OCI-LY3 (cell line): ENCODE data around the gene ATG101.

Source experiments
- H2AFZ ChIP-seq: fragments of 200-600, 300-600 bp; shearing (Covaris generic); 2 replicates; pipeline ENCODE4 v1.6.0; 2014; ENCODE audit warnings: antibody characterized with exemption, low read depth, low read length
- H3K27ac ChIP-seq: fragments of 200-600, 300-600 bp; sonication (generic); 2 replicates; pipeline ENCODE4 v1.5.1; 2014; ENCODE audit warnings: mild to moderate bottlenecking, low read length, moderate library complexity, mixed read lengths
- H3K27me3 ChIP-seq: fragments of 200-600, 300-600 bp; sonication (generic); 2 replicates; pipeline ENCODE4 v1.6.1; 2014; ENCODE audit warnings: low read depth, low read length, mixed read lengths
- H3K36me3 ChIP-seq: fragments of 200-600, 300-600 bp; sonication (generic); replicated peaks from 2 replicates; pipeline ENCODE3; 2014; ENCODE audit warnings: low read depth, low read length, mixed read lengths
- H3K4me1 ChIP-seq: fragments of 300-600, 200-600 bp; sonication (generic); 2 replicates; pipeline ENCODE4 v1.6.1; 2014; ENCODE audit warnings: low read length, mixed read lengths
- H3K4me2 ChIP-seq: fragments of 200-600, 300-600 bp; sonication (generic); 2 replicates; pipeline ENCODE4 v1.6.1; 2014; ENCODE audit warnings: low read length, mixed read lengths
- H3K4me3 ChIP-seq: fragments of 300-600, 200-600 bp; sonication (generic); 2 replicates; pipeline ENCODE4 v1.5.1; 2014; ENCODE audit warnings: antibody characterized with exemption, mild to moderate bottlenecking, low read length, moderate library complexity
- H3K79me2 ChIP-seq: fragments of 300-600, 200-600 bp; shearing (Covaris generic); 2 replicates; pipeline ENCODE4 v1.6.1; 2014; ENCODE audit warnings: mild to moderate bottlenecking, low read length, mixed read lengths
- H3K9ac ChIP-seq: fragments of 300-600, 200-600 bp; shearing (Covaris generic); 2 replicates; pipeline ENCODE4 v1.6.0; 2014; ENCODE audit warnings: mild to moderate bottlenecking, low read length, moderate library complexity
- H3K9me3 ChIP-seq: fragments of 200-600, 300-600 bp; shearing (Covaris generic); 2 replicates; pipeline ENCODE4 v1.6.1; 2014; ENCODE audit warnings: low read length, mixed read lengths; ENCODE audit not compliant: insufficient read depth
- H4K20me1 ChIP-seq: fragments of 200-600, 300-600 bp; sonication (generic); 2 replicates; pipeline ENCODE4 v1.6.1; 2016; ENCODE audit warnings: low read length, mixed read lengths; ENCODE audit not compliant: insufficient read depth
- EZH2phosphoT487 ChIP-seq: fragments of 200-600 bp; shearing (Covaris generic); IDR thresholded peaks from 2 replicates; pipeline ENCODE4 v1.6.1; 2018; ENCODE audit warnings: antibody characterized with exemption, mixed run types, low read depth
- TF ChIP-seq, protein P1 (sequence below): fragments of 200-600, 300-600 bp; sonication (generic); IDR thresholded peaks from 2 replicates; pipeline ENCODE4 v1.5.1; 2014; ENCODE audit warnings: antibody characterized with exemption, low read length, low read depth

Gene ATG101

GRCh38 chr12:52058631-52059361 lies 11.0 kb upstream of the ATG101 start:
- Histone ChIP-seq H4K20me1 (no peaks in the 10 kb centered on the region), H3K9me3 (no peaks in the 10 kb centered on the region), H3K27ac (no peak overlapping the region), H3K4me2 (no peak overlapping the region), H3K27me3 (no peaks in the 10 kb centered on the region), H3K36me3 (no peaks in the 10 kb centered on the region), H3K4me1 (no peaks in the 10 kb centered on the region), H3K4me3 (no peak overlapping the region), H2AFZ (no peak overlapping the region), H3K9ac (no peak overlapping the region), H3K79me2 (no peaks in the 10 kb centered on the region)
- TF ChIP-seq EZH2phosphoT487 = no peak
- TF ChIP-seq, protein P1, sequence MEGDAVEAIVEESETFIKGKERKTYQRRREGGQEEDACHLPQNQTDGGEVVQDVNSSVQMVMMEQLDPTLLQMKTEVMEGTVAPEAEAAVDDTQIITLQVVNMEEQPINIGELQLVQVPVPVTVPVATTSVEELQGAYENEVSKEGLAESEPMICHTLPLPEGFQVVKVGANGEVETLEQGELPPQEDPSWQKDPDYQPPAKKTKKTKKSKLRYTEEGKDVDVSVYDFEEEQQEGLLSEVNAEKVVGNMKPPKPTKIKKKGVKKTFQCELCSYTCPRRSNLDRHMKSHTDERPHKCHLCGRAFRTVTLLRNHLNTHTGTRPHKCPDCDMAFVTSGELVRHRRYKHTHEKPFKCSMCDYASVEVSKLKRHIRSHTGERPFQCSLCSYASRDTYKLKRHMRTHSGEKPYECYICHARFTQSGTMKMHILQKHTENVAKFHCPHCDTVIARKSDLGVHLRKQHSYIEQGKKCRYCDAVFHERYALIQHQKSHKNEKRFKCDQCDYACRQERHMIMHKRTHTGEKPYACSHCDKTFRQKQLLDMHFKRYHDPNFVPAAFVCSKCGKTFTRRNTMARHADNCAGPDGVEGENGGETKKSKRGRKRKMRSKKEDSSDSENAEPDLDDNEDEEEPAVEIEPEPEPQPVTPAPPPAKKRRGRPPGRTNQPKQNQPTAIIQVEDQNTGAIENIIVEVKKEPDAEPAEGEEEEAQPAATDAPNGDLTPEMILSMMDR = no peak

DNA sequence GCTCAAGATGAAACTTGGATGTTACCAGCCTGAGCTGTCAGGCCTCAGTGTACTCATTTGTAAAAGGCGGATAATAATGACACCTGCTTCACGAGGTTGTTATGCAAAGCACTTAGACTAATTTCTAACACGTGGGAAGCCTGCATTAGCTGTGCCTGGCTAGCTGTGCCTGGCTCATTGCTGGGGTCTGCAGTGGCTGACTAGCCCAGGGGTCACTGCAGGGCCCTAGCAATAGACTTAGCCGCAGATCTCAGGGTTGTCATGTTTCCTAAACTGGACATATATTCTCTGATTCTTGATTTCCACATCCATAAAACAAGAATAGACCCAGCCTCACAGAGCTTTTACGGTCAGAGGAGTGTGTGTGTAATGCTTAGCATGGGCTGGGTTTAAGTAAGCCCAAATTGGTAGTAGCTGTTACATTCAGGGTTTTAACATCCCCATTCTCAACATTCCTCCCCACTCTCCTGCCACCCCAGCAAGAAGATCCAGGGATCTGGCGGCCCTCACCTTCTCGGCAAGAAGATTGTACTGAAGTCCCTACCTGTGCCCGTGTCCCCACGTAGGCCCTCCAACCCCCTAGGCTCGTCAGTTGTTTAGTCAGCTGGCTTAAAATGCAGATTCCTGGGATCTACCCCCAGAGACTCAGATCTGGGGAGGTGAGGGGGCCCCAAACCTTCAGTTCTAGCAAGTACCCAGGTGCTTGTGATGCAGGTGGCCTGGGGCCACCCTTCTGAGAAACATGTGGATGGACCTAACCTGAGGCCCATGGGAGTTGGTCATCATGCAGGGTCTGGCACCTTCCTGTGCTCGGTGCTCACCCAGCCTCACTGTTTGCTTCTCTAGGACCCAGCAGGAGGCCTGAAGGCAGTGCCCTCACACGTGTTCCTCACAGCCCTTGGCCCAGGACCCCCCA lies 9.9 kb upstream of the ATG101 start:
- H3K27me3 ChIP-seq = no peaks in the 10 kb centered on the region
- no peak overlapping the region for H3K27ac ChIP-seq
- no peaks in the 10 kb centered on the region for H4K20me1 ChIP-seq
- H3K4me3 ChIP-seq = no peak overlapping the region
- no peaks in the 10 kb centered on the region for H3K9me3 ChIP-seq
- no peaks in the 10 kb centered on the region for H3K4me1 ChIP-seq
- no peak overlapping the region for H3K9ac ChIP-seq
- no peaks in the 10 kb centered on the region for H3K79me2 ChIP-seq
- no peaks in the 10 kb centered on the region for H3K36me3 ChIP-seq
- H3K4me2 ChIP-seq = no peak overlapping the region
- TF ChIP-seq EZH2phosphoT487 = no peak
- TF ChIP-seq, protein P1 = no peak
- H2AFZ ChIP-seq = no peak overlapping the region

GRCh38 chr12:52060498-52061177 lies 9.1 kb upstream of the ATG101 start:
- Histone ChIP-seq H3K36me3 (no peaks in the 10 kb centered on the region), H3K79me2 (no peaks in the 10 kb centered on the region), H3K4me2 (no peak overlapping the region), H3K4me3 (no peak overlapping the region), H3K4me1 (no peaks in the 10 kb centered on the region), H3K27me3 (0 out of 2 replicates have a peak, but pooled peaks cover 3% of the 10 kb centered on the region), H3K9me3 (no peaks in the 10 kb centered on the region), H2AFZ (no peak overlapping the region), H4K20me1 (no peaks in the 10 kb centered on the region), H3K27ac (no peak overlapping the region), H3K9ac (no peak overlapping the region)
- TF ChIP-seq, protein P1 = no peak
- TF ChIP-seq EZH2phosphoT487 = no peak
